ENCODE data around the gene BIRC2.

Gene BIRC2

GRCh38 chr11:102402548-102402947 lies 55.5 kb downstream of the BIRC2 start:
- DNase-seq (ENCODE audit: low read depth in 2 of 2): no peak

DNA sequence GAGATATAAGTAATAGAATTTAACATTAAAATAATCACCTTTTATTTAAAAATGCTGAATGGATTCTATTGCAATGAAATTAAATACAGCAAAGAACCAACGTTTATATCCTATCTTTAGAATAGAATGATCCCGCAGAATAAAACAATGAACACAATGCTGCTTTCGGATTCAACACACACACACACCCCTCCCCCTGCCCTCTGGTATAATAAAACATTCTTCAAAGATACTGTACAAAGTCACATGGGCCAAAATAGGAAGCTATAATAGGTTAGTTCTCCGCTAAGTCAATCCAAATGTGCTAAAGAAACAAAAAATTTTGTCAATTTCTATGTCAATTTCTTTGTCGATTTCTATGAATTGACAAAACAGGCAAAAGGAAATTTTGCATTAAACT lies 58.5 kb downstream of the BIRC2 start:
- DNase-seq (ENCODE audit: low read depth in 2 of 2): no peak

GRCh38 chr11:102406099-102406498 lies 59.1 kb downstream of the BIRC2 start:
- DNase-seq (ENCODE audit: low read depth in 2 of 2): no peak

DNA sequence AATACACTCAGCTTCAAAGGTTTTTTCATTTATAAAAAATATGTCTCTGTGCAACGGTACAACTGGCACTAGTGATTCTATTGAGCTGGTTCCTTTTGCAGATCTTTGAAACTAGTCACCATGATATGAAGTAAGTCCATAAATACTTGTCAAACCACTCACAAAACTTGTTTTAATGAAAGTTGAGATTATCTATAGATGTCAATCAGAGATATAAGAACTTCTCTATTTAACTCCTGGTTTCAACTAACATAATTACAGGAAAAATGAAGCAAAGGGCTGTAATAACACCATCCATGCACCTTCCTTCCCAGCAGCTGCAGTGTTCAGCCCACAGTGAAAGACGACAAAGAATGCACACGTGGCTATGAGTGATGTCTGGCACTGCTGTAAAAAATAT lies 60.9 kb downstream of the BIRC2 start:
- no peak for DNase-seq (ENCODE audit: low read depth in 2 of 2)

DNA sequence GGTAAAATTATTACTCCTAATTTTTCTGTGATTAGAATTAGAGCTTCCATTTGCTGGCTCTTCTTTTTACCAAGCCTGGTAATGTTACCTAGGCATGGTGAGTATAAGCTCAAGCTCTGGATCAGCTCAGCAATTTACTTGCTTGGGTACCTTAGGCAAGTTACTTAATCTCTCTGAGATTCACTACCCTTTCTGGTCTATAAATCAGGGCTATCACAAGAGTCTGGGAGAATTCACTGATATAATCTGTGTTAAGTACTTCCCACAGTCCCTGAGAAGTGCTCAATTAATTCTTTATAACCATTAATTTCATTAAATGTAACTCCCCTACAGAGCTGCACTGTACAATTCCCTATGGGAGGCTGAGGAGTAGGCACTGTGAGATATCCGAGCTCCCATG lies 61.3 kb downstream of the BIRC2 start:
- no peak for DNase-seq (ENCODE audit: low read depth in 2 of 2)

DNA sequence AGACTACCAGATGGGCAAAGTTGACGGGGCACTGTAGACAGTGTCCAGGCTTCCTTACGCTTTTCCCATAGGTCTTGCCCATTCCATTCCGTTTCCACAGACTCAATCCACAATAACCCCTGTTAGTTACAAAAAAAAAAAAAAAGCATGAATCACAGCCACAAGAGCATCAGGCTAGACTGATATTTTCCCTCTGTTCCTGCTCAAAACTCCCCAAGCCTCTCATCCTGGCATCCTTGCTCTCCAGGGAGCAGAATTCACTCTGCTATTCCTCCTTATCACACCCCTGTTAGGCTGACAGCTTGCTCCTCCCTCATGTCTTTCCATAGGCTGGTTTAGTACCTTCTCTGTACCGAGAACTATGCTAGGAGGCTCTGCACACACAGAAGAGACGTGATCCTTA lies 63.4 kb downstream of the BIRC2 start:
- no peak for DNase-seq (ENCODE audit: low read depth in 2 of 2)

GRCh38 chr11:102411142-102411541 lies 64.1 kb downstream of the BIRC2 start:
- no peak for DNase-seq (ENCODE audit: low read depth in 2 of 2)

DNA sequence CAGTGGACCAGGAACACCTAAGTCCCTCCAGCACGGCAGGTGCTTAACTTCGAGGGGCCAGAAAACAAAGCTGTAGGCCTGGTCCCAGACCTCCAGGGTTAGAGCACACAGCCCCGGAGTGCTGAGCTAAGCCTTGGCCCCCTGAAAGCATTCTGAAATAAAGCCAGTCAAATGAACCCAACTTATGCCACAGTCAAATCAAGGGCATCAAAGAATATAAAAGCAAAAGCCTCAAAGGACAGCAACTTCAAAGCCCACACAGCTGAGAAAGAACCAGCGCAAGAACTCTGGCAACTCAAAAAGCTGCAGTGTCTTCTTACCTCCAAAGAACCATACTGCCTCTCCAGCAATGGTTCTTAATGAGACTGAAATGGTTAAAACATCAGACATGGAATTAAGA lies 66.5 kb downstream of the BIRC2 start:
- DNase-seq (ENCODE audit: low read depth in 2 of 2): no peak

DNA sequence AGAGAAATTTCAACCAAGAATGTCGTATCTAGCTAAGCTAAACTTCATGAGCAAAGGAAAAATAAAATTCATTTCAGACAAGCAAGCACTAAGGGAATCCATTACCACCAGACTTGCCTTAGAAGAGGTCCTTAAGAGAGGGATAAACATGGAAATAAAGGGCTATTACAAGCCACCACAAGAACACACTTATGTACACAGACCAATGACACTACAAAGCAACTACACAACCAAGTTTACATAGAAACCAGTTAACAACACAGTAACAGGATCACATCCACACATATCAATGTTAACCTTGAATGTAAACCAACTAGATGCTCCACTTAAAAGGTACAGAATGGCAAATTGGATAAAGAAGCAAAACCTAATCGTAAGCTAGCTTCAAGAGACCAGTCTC lies 67.5 kb downstream of the BIRC2 start:
- no peak for DNase-seq (ENCODE audit: low read depth in 2 of 2)

DNA sequence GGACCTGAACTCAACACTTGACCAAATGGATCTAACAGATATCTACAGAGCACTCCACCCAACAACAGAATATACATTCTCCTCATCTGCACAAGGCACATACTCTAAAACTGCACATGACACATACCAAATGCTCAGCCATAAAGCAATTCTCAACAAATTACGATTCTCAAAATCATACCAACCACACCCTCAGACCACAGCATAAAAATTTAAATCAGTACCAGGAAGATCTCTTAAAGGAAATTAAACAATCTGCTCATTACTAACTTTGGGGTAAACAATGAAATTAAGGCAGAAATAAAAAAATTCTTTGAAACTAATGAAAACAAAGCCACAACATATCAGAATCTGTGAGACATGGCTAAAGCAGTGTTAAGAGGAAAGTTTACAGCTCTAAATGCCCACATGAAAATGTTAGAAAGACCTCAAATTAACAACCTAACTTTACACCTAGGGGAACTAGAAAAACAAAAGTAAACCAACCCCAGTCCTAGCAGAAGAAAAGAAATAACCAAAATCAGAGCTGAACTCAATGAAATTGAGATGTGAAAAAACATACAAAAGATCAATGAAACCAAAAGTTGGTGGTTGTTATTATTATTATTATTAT lies 68.4 kb downstream of the BIRC2 start:
- no peak for DNase-seq (ENCODE audit: low read depth in 2 of 2)

DNA sequence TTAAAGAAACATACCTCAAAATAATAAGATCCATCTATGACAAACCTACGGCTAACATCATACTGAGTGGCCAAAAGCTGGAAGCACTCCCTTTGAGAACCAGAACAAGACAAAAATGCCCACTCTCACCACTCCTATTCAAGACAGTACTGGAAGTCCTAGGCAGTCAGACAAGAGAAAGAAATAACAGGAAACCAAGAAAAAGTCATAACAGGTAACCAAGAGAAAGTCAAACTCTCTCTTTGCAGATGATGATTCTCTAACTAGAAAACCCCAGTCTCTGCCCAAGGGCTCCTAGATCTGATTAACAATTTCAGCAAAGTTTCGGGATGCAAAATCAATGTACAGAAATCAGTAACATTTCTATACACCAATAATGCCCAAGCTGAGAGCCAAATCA lies 70.0 kb downstream of the BIRC2 start:
- DNase-seq (ENCODE audit: low read depth in 2 of 2): no peak

DNA sequence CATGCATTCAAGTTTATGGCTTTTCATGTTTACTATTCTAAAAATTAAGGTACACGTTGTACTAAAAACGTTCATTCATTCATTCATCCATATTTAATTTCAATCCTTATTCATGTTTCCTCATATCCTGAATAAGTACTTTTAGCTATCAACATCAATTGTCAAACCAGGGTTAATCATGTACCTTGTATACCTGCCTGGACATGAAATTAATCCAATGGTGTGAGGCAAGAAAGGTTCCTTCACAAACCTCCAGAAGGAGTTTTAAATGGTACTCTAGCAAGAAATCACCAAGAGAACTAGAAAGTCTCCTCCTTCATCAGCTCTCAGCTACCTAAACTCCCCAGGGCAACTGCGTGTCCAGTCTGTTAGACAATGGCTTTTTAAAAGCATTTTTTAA lies 72.2 kb downstream of the BIRC2 start:
- DNase-seq (ENCODE audit: low read depth in 2 of 2): no peak

DNA sequence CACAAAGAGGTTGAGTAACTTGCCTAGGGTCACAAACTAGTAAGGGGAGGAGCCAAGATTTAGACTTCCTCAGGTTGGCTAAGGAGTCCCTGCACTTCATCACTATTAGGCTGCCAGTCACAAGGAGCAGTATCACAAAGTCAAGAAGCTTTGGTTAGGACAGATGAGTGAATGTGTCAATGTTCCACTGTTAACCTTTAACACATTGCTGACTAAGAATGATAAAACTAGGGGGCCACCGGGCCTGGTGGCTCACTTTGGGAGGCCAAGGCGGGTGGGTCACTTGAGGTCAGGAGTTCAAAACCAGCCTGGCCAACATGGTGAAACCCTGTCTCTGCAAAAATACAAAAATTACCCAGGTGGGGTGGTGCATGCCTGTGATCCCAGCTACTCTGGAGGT lies 73.5 kb downstream of the BIRC2 start:
- DNase-seq (ENCODE audit: low read depth in 2 of 2): no peak

- DNase-seq (ENCODE audit: low read depth in 2 of 2): no peak
Measured at GRCh38 chr11:102421261-102421660, 74.2 kb downstream of the BIRC2 start.

- DNase-seq (ENCODE audit: low read depth in 2 of 2): no peak
Measured at GRCh38 chr11:102422817-102423712, 76.1 kb downstream of the BIRC2 start.

DNA sequence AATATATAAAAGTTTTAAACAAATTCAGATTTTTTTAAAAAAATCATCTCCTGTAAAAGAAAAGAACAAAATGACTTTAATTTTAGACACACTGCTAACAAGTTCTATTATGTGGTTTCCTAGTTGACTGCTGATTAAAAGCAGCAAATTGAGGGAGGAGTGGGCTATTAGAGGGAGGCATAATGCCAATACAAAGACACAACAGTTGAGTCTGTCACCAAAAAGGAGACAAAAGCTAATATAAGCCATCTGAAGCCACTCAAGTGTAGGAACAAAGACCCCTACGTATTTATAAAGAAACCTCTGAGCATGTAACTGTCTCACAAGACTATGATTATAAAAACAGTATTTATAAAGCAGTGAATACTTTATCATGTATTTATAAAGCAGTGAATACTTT lies 76.9 kb downstream of the BIRC2 start:
- DNase-seq (ENCODE audit: low read depth in 2 of 2): no peak

DNA sequence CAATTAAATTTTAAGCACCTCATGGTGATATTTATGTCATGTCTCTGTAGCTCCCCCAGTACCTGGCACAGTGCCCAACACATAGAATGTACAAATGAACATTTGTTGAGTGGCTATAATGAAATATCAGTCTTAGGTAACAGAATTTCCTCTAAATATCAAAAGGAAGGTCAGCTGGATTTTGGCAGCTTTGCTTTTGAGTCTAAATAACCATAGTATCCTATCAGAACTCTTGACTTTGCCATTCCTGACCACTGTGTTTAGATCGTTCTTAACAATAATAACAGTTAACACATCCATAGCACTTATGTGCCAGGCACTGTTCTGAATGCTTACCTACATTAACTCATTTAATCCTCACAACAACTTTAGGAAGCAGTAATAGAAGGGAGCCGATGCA lies 79.0 kb downstream of the BIRC2 start:
- DNase-seq (ENCODE audit: low read depth in 2 of 2): no peak

DNA sequence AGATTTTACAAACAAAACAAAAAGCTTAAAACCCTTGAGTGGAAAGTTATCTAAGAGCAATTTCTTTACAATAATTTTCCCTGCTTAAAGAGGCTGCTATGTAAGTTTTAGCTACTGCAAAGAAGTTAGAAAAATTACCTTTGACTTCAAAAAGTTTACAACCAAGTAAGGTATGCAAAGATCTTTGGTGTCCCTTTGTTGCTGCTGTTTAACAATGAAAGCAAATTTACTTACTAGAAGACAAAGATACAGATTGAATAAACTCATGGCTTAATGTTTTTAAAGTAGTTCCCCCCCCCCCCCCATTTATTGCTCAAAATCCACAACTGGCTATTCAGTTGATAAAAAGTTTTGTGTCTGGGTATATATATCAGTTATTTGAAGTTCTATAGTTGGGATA lies 79.6 kb downstream of the BIRC2 start:
- no peak for DNase-seq (ENCODE audit: low read depth in 2 of 2)

DNA sequence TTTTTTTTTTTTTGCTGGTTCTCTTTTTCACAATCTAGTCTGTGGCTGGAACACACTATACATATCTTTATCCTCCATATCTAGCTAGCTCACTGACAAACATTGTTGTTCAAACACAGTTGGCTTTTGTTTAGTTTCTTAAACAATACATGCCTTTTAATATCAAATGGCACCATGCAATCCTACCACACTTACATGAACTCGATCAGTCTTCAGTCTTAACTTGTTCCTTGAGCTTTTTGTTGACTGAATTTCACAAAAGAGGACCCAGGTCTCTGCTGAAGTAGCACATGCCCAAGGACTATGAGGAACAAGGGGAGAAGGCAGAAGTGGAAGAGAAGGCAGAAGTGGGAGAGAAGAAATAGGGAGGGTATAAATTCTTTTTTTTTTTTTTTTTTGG lies 80.1 kb downstream of the BIRC2 start:
- DNase-seq (ENCODE audit: low read depth in 2 of 2): no peak

All from stimulated activated CD4-positive, alpha-beta T cell treated with anti-CD3 and anti-CD28 coated beads, Interleukin-12 subunit alpha, Interleukin-12 subunit beta, amount 100 ng/mL, for 24 hours (primary cell).